ENCODE data around the gene STK10. TPM values are rescaled to one million over a fixed set of nuclear protein-coding genes. Genes with fewer than 3 reads are reported as not detected.

STK10 gene
- total RNA-seq, 2 donors from 2014 or later: 16.1 to 23.2 TPM

DNA sequence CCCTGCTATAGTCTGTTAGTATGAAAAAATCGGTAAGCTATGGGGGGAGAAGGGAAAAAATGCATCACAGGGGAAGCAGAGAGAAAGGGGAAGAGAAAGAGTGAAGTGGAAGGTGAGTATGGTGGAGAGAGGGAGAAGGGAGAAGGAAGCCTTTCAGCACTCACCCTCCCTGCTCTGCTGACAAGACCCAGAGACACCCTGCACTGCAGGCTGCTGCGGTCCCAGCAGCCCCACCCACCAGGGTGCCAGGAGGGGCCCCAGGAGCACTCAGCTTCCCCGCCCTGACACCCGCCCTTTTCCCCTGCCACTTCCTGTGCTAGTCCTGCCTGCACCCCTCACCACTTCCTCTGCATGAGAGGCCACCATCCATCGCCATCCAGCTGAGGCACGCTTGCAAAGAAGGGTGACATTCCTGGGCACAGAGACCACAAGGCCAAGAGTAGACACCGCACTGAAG, 12.7 kb downstream of the STK10 start:
- no peaks in the 10 kb centered on the region for H3K36me3 ChIP-seq
- TF ChIP-seq, protein P1, sequence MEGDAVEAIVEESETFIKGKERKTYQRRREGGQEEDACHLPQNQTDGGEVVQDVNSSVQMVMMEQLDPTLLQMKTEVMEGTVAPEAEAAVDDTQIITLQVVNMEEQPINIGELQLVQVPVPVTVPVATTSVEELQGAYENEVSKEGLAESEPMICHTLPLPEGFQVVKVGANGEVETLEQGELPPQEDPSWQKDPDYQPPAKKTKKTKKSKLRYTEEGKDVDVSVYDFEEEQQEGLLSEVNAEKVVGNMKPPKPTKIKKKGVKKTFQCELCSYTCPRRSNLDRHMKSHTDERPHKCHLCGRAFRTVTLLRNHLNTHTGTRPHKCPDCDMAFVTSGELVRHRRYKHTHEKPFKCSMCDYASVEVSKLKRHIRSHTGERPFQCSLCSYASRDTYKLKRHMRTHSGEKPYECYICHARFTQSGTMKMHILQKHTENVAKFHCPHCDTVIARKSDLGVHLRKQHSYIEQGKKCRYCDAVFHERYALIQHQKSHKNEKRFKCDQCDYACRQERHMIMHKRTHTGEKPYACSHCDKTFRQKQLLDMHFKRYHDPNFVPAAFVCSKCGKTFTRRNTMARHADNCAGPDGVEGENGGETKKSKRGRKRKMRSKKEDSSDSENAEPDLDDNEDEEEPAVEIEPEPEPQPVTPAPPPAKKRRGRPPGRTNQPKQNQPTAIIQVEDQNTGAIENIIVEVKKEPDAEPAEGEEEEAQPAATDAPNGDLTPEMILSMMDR (IDR thresholded peaks at IDR 0.05): no peak
- no peak overlapping the region for H3K4me3 ChIP-seq
- no peaks in the 10 kb centered on the region for H3K9me3 ChIP-seq
- H3K27me3 ChIP-seq: no peaks in the 10 kb centered on the region
- peak overlapping the region; percentile 37 for H3K27ac ChIP-seq
- H3K9ac ChIP-seq (ENCODE audit: low read depth in 2 of 2, low read length in 2 of 2): peak overlapping the region in 1 of 2 donors; percentile 21
- intact Hi-C loops (cut with DNase I): no loop called here
- peak; percentile 68 for DNase-seq
- H3K4me1 ChIP-seq: no peaks in the 10 kb centered on the region

DNA sequence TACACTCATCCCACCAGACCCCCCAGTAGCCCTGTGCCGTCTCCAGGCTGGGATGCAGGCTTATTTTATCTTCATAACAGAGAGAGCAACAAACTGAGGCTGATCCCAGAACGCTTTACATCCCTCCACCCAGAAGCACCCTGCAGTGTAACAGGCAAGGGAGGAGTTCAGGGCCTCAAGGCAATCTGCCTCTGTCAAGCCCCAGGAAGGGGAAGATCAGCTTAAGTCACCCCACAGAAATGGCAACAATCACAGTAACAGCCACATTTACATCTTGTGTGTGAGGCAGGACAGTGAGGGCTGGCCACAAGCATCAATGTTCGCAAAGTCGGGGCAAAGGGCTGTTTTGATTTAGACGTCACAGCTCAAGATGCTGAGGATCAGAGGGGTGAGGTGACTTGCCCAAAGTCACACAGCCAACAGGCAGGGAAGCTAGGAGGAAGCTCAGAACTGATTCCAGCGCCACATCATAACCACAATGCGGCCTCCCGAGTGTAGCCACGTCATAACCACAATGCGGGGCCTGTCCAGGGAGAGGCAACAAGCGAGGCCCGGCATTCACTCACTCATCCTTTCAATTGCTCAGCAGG, 14.4 kb downstream of the STK10 start:
- no peak for DNase-seq
- Histone ChIP-seq H3K27ac (peak overlapping the region; percentile 37), H3K4me1 (no peaks in the 10 kb centered on the region), H3K9me3 (no peaks in the 10 kb centered on the region), H3K36me3 (no peaks in the 10 kb centered on the region), H3K4me3 (no peak overlapping the region), H3K27me3 (no peaks in the 10 kb centered on the region), H3K9ac (ENCODE audit: low read depth in 2 of 2, low read length in 2 of 2) (no peak overlapping the region)
- TF ChIP-seq, protein P1 (IDR thresholded peaks at IDR 0.05): no peak
- intact Hi-C loops (cut with DNase I): no loop called here

DNA sequence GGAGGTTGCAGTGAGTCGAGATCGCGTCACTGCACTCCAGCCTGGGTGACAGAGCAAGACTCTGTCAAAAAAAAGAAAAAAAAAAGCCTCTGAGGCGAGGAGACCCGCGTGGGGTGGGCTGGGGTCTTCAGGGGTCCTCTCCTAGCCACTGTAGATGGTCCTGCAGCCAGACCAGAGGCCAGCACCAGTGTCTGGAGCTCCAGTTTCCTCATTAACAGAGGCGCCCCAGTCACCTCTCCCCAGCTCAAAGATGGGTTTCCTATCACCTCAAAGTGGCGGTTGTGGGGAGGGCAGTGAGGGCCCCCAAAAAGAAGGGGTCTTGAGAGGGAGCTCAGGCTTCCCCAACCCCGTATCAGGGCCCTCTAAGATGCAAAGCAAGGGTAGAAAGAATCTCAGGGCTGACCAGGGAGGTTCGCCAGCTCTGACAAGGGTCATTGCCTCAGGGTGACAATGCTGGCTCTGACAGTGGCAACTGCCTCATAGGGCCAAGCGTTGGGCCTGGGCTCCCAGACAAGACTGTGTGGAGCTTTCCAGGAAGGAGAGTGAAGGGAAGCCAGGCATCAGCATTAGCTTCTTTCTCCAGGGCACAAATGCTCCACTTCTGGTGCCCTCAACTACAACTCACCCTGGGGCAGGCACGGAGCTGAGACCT, 15.0 kb downstream of the STK10 start:
- no peak for DNase-seq

DNA sequence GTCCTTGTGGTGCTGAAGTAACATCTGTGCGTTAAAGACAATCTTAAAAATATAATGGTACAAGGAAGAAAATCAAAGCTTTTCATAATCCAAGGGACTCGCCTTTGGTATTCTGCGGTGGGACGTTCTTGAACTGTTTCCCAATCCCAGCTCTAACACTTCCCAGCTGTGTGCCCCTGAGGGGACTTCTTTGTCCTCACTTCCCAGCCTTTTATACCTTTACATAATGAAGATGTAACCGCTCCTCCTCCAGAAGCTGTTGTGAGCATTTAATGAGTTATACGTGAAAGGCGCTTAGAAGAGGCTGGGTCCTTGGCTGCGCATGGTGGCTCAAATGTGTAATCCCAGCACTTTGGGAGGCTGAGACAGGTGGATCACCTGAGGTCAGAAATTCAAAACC, 16.9 kb downstream of the STK10 start:
- Histone ChIP-seq H3K9ac (ENCODE audit: low read depth in 2 of 2, low read length in 2 of 2) (no peak overlapping the region), H3K27me3 (no peaks in the 10 kb centered on the region), H3K9me3 (no peaks in the 10 kb centered on the region), H3K4me3 (no peak overlapping the region), H3K27ac (no peak overlapping the region), H3K4me1 (no peaks in the 10 kb centered on the region), H3K36me3 (no peaks in the 10 kb centered on the region)
- TF ChIP-seq, protein P1 (IDR thresholded peaks at IDR 0.05): no peak
- no peak for DNase-seq
- intact Hi-C loops (cut with DNase I): no loop called here

More for the DNA sequence above, 15.0 kb downstream of the STK10 start:
- Histone ChIP-seq H3K9ac (ENCODE audit: low read depth in 2 of 2, low read length in 2 of 2) (no peak overlapping the region), H3K36me3 (no peaks in the 10 kb centered on the region), H3K27me3 (no peaks in the 10 kb centered on the region), H3K4me3 (no peak overlapping the region), H3K27ac (no peak overlapping the region), H3K4me1 (no peaks in the 10 kb centered on the region), H3K9me3 (no peaks in the 10 kb centered on the region)
- TF ChIP-seq, protein P1 (IDR thresholded peaks at IDR 0.05): no peak
- intact Hi-C loops (cut with DNase I): no loop called here

DNA sequence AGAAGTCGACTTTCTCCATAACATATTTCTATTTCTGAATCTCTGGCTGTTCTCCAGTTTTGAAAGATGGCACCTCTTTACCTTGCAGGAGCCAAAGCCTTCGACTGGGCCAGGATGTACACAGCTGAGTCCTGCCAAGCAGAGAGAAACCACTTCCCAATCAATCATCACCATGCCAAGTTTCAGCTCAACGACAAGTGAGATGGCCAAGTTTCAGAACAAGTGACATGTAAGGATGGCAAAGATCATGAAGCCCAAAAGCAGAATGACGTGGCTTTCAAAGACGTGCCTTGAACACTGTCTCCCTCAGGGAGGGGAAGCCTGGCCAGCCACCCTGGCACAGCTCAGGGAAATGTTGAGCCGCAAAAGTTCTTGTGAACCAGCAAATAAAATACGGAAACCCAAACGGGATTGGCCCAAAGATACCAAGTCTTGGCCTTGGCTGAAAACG, 17.7 kb downstream of the STK10 start:
- TF ChIP-seq, protein P1 (IDR thresholded peaks at IDR 0.05): no peak
- H3K9ac ChIP-seq (ENCODE audit: low read depth in 2 of 2, low read length in 2 of 2): no peak overlapping the region
- H3K4me1 ChIP-seq: no peaks in the 10 kb centered on the region
- no peak overlapping the region for H3K4me3 ChIP-seq
- no peaks in the 10 kb centered on the region for H3K9me3 ChIP-seq
- no peaks in the 10 kb centered on the region for H3K27me3 ChIP-seq
- intact Hi-C loops (cut with DNase I): no loop called here
- H3K27ac ChIP-seq: no peak overlapping the region
- DNase-seq: no peak
- H3K36me3 ChIP-seq: no peaks in the 10 kb centered on the region

Measured in colonic mucosa (tissue), 4 donors.